DLD1 (cell line): ENCODE data around the gene HS2ST1.
"Not testable (repeated sequence)": the region's sequence is repeated elsewhere in the genome, so short reads cannot be mapped to it uniquely, and the experiment has no call there.

ENCODE experiments used
- in situ Hi-C: cut with HindIII; loops from 2 replicates; pipeline ENCODE4 v1.10.0; 2017; ENCODE audit warnings: low sequenced_read_pairs

The HS2ST1 gene

GRCh38 chr1:86924324-86924960 is 10.0 kb downstream of the HS2ST1 start:
- in situ Hi-C loops, result no loop called here

GRCh38 chr1:86925742-86926141 is 11.3 kb downstream of the HS2ST1 start:
- in situ Hi-C loops, result no loop called here

GRCh38 chr1:86926883-86927282 is 12.4 kb downstream of the HS2ST1 start:
- in situ Hi-C loops, result no loop called here

GRCh38 chr1:86928819-86929218 is 14.4 kb downstream of the HS2ST1 start:
- in situ Hi-C loops, result no loop called here

- in situ Hi-C loops, result no loop called here
These were observed 18.6 kb downstream of the HS2ST1 start for GRCh38 chr1:86933051-86933450.

GRCh38 chr1:86933562-86934377 is 19.3 kb downstream of the HS2ST1 start:
- in situ Hi-C loops, result no loop called here

GRCh38 chr1:86938450-86938849 is 24.0 kb downstream of the HS2ST1 start:
- in situ Hi-C loops, result no loop called here

GRCh38 chr1:86938855-86939254 is 24.4 kb downstream of the HS2ST1 start:
- in situ Hi-C loops, result no loop called here

- in situ Hi-C loops, result no loop called here
These were observed 25.0 kb downstream of the HS2ST1 start for GRCh38 chr1:86939406-86939805.

- in situ Hi-C loops, result no loop called here
These were observed 26.2 kb downstream of the HS2ST1 start for GRCh38 chr1:86940599-86940998.

- in situ Hi-C loops, result no loop called here
These were observed 27.6 kb downstream of the HS2ST1 start for GRCh38 chr1:86942042-86942441.

- in situ Hi-C loops, result no loop called here
These were observed 28.3 kb downstream of the HS2ST1 start for GRCh38 chr1:86942743-86943142.

GRCh38 chr1:86948212-86948611 is 33.8 kb downstream of the HS2ST1 start:
- in situ Hi-C loops, result no loop called here

- in situ Hi-C loops, result no loop called here
These were observed 36.4 kb downstream of the HS2ST1 start for GRCh38 chr1:86950712-86951419.

- in situ Hi-C loops, result no loop called here
These were observed 37.0 kb downstream of the HS2ST1 start for GRCh38 chr1:86951430-86951829.

GRCh38 chr1:86953167-86953566 is 38.7 kb downstream of the HS2ST1 start:
- in situ Hi-C loops, result no loop called here

GRCh38 chr1:86955678-86956077 is 41.2 kb downstream of the HS2ST1 start:
- in situ Hi-C loops, result no loop called here

GRCh38 chr1:86956221-86956620 is 41.8 kb downstream of the HS2ST1 start:
- in situ Hi-C loops, result no loop called here

GRCh38 chr1:86957221-86957620 is 42.8 kb downstream of the HS2ST1 start:
- in situ Hi-C loops, result no loop called here

GRCh38 chr1:86960548-86960947 is 46.1 kb downstream of the HS2ST1 start:
- in situ Hi-C loops, result no loop called here

- in situ Hi-C loops, result not testable (repeated sequence)
These were observed 49.4 kb downstream of the HS2ST1 start for GRCh38 chr1:86963841-86964240.
